ENCODE data around the gene LAMB1. TPM values are rescaled to one million over a fixed set of nuclear protein-coding genes. Genes with fewer than 3 reads are reported as not detected.

The LAMB1 gene
- total and polyA plus RNA-seq, 2 of the 13 experiments (the other 11 are each of a cell fraction or from before 2014, with no cell fraction given): 109 to 124 TPM

- H4K20me1 ChIP-seq (ENCODE audit: insufficient read depth, low read length): no peaks in the 10 kb centered on the region
These were observed 102.4 kb downstream of the LAMB1 start for GRCh38 chr7:107900496-107901015.

GRCh38 chr7:107898997-107899594 is 103.9 kb downstream of the LAMB1 start:
- ATAC-seq: no peak
- WGBS (ENCODE audit: low lambda C conversion rate): 99% methylated on average over 2 of the region's 2 CpGs
- TF ChIP-seq PHF5A (CRISPR knock-in tag; IDR thresholded peaks at IDR 0.05; ENCODE audit: low read depth, unreplicated experiment) (no peak), ZNF230 (CRISPR knock-in tag; IDR thresholded peaks at IDR 0.05) (no peak), ZNF577 (CRISPR knock-in tag; IDR thresholded peaks at IDR 0.05; ENCODE audit: borderline replicate concordance, low read depth) (no peak), RFX3 (CRISPR knock-in tag; IDR thresholded peaks at IDR 0.05) (no peak), ZNF496 (CRISPR knock-in tag; IDR thresholded peaks at IDR 0.05; ENCODE audit: insufficient replicate concordance) (no peak), JUN (CRISPR knock-in tag; IDR thresholded peaks at IDR 0.05) (no peak), ARHGAP35 (CRISPR knock-in tag; IDR thresholded peaks at IDR 0.05; ENCODE audit: borderline replicate concordance) (no peak), ZKSCAN8 (CRISPR knock-in tag; IDR thresholded peaks at IDR 0.05; ENCODE audit: borderline replicate concordance) (no peak), GZF1 (CRISPR knock-in tag; IDR thresholded peaks at IDR 0.05) (no peak), HOXD1 (CRISPR knock-in tag; IDR thresholded peaks at IDR 0.05) (no peak), ZNF691 (CRISPR knock-in tag; IDR thresholded peaks at IDR 0.05; ENCODE audit: borderline replicate concordance, low read depth) (no peak), SOX13 (IDR thresholded peaks at IDR 0.05) (no peak), SOX13 (CRISPR knock-in tag; conservative IDR thresholded peaks at IDR 0.05 in 1 of 2, IDR thresholded peaks at IDR 0.05 in 1 of 2) (no peak)
- TF ChIP-seq, protein P1, sequence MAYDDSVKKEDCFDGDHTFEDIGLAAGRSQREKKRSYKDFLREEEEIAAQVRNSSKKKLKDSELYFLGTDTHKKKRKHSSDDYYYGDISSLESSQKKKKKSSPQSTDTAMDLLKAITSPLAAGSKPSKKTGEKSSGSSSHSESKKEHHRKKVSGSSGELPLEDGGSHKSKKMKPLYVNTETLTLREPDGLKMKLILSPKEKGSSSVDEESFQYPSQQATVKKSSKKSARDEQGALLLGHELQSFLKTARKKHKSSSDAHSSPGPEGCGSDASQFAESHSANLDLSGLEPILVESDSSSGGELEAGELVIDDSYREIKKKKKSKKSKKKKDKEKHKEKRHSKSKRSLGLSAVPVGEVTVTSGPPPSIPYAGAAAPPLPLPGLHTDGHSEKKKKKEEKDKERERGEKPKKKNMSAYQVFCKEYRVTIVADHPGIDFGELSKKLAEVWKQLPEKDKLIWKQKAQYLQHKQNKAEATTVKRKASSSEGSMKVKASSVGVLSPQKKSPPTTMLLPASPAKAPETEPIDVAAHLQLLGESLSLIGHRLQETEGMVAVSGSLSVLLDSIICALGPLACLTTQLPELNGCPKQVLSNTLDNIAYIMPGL (CRISPR knock-in tag; IDR thresholded peaks at IDR 0.05; ENCODE audit: borderline replicate concordance in 1 of 2, low read depth in 1 of 2): no peak
- peaks cover 2 to 31% of the 10 kb centered on the region in 2 experiments for H3K36me3 ChIP-seq (replicated peaks in 1 of 2; ENCODE audit: control insufficient read depth in 1 of 2, insufficient read depth in 2 of 2, low read length in 2 of 2)
- no peak for FAIRE-seq
- no peak overlapping the region for H3K9ac ChIP-seq (ENCODE audit: insufficient read depth, low read depth, low read length)
- no peak overlapping the region for H3K4me3 ChIP-seq (replicated peaks in 1 of 3; ENCODE audit: insufficient read depth in 1 of 3, low read depth in 2 of 3, low read length in 3 of 3)
- ChIA-PET CTCF (ENCODE audit: low intra/inter-chr PET ratio, low total read pairs) (no interaction called here), POLR2A (no interaction called here)
- in situ Hi-C loops (cut with HindIII; ENCODE audit: extremely low pct_ligation_motif_present, low pct_unique_long_range_greater_than_20kb): loop anchor here (25.0 kb wide), 1 partner anchor 687 kb away; no protein-coding TSS in a partner anchor
- no peak overlapping the region for H3K4me2 ChIP-seq (ENCODE audit: low read depth, low read length)
- peaks cover 42% of the 10 kb centered on the region for H3K79me2 ChIP-seq (ENCODE audit: insufficient read depth, low read length)
- DNase-seq (ENCODE audit: low spot score): no peak
- H3K27me3 ChIP-seq (ENCODE audit: control insufficient read depth in 1 of 2, insufficient read depth in 2 of 2, low read length in 2 of 2): no peaks in the 10 kb centered on the region
- no peak overlapping the region for H3K27ac ChIP-seq (ENCODE audit: extremely low read length, insufficient read depth, low read length)
- BruUV-seq (replicated peaks): no TSS peak
- H2AFZ ChIP-seq (ENCODE audit: low read length): no peak overlapping the region
- no peaks in the 10 kb centered on the region for H4K20me1 ChIP-seq (ENCODE audit: insufficient read depth, low read length)
- no peaks in the 10 kb centered on the region for H3K9me3 ChIP-seq (ENCODE audit: low read length)
- intact Hi-C loops (cut with micrococcal nuclease; ENCODE audit: unreplicated experiment): no loop called here
- peaks cover 6% of the 10 kb centered on the region; the same call in 1 of the 2 replicates for H3K4me1 ChIP-seq (ENCODE audit: insufficient read depth, low read length)

More at GRCh38 chr7:107900496-107901015, 102.4 kb downstream of the LAMB1 start:
- WGBS (ENCODE audit: low lambda C conversion rate): 92% methylated on average over 1 of the region's 1 CpG
- ChIA-PET POLR2A (no interaction called here), CTCF (ENCODE audit: low intra/inter-chr PET ratio, low total read pairs) (no interaction called here)
- in situ Hi-C loops (cut with HindIII; ENCODE audit: extremely low pct_ligation_motif_present, low pct_unique_long_range_greater_than_20kb): no loop called here
- TF ChIP-seq CREB1 (IDR thresholded peaks at IDR 0.05): no peak
- no peak for TF ChIP-seq CREB1 (CRISPR knock-in tag; IDR thresholded peaks at IDR 0.05)
- peak; percentile 67; the same call in 1 of the 2 replicates for TF ChIP-seq ZNF768 (CRISPR knock-in tag; IDR thresholded peaks at IDR 0.05)
- Histone ChIP-seq H3K27me3 (ENCODE audit: control insufficient read depth in 1 of 2, insufficient read depth in 2 of 2, low read length in 2 of 2) (no peaks in the 10 kb centered on the region), H3K9me3 (ENCODE audit: low read length) (no peaks in the 10 kb centered on the region), H2AFZ (ENCODE audit: low read length) (no peak overlapping the region), H3K79me2 (ENCODE audit: insufficient read depth, low read length) (peaks cover 42% of the 10 kb centered on the region), H3K4me3 (replicated peaks in 1 of 3; ENCODE audit: insufficient read depth in 1 of 3, low read depth in 2 of 3, low read length in 3 of 3) (no peak overlapping the region), H3K4me1 (ENCODE audit: insufficient read depth, low read length) (peaks cover 6% of the 10 kb centered on the region; the same call in 1 of the 2 replicates), H3K27ac (ENCODE audit: extremely low read length, insufficient read depth, low read length) (no peak overlapping the region), H3K36me3 (replicated peaks in 1 of 2; ENCODE audit: control insufficient read depth in 1 of 2, insufficient read depth in 2 of 2, low read length in 2 of 2) (peaks cover 3 to 38% of the 10 kb centered on the region in 2 experiments; a peak in 4 of 5 replicates), H3K4me2 (ENCODE audit: low read depth, low read length) (no peak overlapping the region), H3K9ac (ENCODE audit: insufficient read depth, low read depth, low read length) (no peak overlapping the region)
- intact Hi-C loops (cut with micrococcal nuclease; ENCODE audit: unreplicated experiment): no loop called here
- no TSS peak for BruUV-seq (replicated peaks)
- DNase-seq (ENCODE audit: low spot score) (no peak), FAIRE-seq (no peak), ATAC-seq (no peak)

Data from HepG2 (cell line).